Measurements from ENCODE around the gene MX2.

Gene MX2

DNA sequence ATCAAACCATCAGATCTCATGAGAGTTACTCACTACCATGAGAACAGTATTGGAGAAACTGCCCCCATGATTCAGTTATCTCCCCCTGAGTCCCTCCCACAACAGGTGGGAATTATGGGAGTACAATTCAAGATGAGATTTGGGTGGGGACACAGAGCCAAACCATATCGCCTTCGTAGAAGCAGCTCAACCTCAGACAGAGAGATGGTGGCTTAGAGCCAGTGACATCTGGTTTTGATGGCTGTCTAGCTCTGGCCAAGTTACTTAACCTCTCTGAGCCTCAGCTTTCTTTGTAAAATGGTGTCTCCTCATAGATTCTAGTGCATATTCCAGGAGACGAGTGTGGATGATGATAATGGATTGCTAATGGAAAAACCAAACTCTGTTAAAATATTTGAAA is 91.4 kb downstream of the MX2 start:
- DNase-seq (ENCODE audit: insufficient read length, low spot score) = no peak
- FAIRE-seq = no peak
- TF ChIP-seq, protein P1, sequence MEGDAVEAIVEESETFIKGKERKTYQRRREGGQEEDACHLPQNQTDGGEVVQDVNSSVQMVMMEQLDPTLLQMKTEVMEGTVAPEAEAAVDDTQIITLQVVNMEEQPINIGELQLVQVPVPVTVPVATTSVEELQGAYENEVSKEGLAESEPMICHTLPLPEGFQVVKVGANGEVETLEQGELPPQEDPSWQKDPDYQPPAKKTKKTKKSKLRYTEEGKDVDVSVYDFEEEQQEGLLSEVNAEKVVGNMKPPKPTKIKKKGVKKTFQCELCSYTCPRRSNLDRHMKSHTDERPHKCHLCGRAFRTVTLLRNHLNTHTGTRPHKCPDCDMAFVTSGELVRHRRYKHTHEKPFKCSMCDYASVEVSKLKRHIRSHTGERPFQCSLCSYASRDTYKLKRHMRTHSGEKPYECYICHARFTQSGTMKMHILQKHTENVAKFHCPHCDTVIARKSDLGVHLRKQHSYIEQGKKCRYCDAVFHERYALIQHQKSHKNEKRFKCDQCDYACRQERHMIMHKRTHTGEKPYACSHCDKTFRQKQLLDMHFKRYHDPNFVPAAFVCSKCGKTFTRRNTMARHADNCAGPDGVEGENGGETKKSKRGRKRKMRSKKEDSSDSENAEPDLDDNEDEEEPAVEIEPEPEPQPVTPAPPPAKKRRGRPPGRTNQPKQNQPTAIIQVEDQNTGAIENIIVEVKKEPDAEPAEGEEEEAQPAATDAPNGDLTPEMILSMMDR (IDR thresholded peaks at IDR 0.05; ENCODE audit: insufficient read depth, missing control alignments) = no peak

DNA sequence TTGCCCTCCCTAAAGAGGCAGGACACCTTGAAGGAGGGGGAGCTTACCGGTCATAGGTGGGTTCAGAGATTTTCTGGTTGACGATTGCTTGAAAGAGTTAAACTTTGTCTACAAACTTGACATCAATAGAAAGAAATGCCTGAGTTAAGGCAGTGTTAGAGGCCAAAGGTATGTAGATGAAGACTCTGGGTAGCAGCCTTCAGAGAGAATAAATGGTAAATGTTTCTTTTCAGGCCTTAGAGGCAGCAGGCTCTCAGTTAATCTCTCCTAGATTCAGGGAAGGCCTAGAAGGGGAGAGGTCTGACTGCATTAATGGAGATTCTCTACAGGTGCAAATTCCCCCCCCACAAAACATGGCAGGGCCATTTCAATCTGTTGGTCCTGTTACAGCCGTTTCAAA is 91.9 kb downstream of the MX2 start:
- TF ChIP-seq, protein P1 (IDR thresholded peaks at IDR 0.05; ENCODE audit: insufficient read depth, missing control alignments) = no peak
- FAIRE-seq (no peak), DNase-seq (ENCODE audit: insufficient read length, low spot score) (no peak)

DNA sequence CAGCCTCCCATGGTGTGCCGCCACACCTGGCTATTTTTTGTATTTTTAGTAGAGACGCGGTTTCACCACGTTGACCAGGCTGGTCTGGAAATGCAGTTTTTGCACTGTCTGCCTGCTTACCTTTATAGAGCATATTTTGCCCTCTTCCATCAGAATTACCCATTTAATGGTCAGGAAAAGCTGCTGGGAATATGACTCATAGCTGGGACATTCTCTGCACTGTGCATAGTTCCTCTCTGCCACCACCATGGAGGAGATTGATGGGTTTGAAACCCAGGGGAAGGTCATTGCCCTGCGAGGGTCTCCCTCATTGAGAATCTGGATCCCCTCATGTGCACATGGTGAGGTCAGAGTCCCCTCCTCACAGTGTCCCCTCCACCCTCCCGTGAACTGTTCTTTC is 96.3 kb downstream of the MX2 start:
- no peak for FAIRE-seq

DNA sequence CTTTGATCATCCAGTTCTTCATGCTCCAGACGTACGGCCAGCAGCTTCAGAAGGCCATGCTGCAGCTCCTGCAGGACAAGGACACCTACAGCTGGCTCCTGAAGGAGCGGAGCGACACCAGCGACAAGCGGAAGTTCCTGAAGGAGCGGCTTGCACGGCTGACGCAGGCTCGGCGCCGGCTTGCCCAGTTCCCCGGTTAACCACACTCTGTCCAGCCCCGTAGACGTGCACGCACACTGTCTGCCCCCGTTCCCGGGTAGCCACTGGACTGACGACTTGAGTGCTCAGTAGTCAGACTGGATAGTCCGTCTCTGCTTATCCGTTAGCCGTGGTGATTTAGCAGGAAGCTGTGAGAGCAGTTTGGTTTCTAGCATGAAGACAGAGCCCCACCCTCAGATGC is 96.7 kb downstream of the MX2 start:
- FAIRE-seq = no peak
- TF ChIP-seq, protein P1 (IDR thresholded peaks at IDR 0.05; ENCODE audit: insufficient read depth, missing control alignments) = no peak
- DNase-seq (ENCODE audit: insufficient read length, low spot score) = no peak

More for the DNA sequence above, 96.3 kb downstream of the MX2 start:
- DNase-seq (ENCODE audit: insufficient read length, low spot score) = no peak
- TF ChIP-seq, protein P1 (IDR thresholded peaks at IDR 0.05; ENCODE audit: insufficient read depth, missing control alignments) = no peak
